Raji (cell line): ENCODE data around the gene NOX5.

Source experiments
- POLR2A ChIP-seq: IDR thresholded peaks from 2 replicates; pipeline ENCODE4 v1.6.1; 2011; ENCODE audit warnings: low read depth, low read length, control low read depth; ENCODE audit not compliant: insufficient read depth

The NOX5 gene

GRCh38 chr15:69060041-69060481 is 45.6 kb downstream of the NOX5 start:
- TF ChIP-seq POLR2A, result no peak

GRCh38 chr15:69060744-69061143 is 46.2 kb downstream of the NOX5 start:
- TF ChIP-seq POLR2A, result no peak

- no peak for TF ChIP-seq POLR2A
Observed at GRCh38 chr15:69061414-69061842, 46.9 kb downstream of the NOX5 start.

- TF ChIP-seq POLR2A, result no peak
Observed at GRCh38 chr15:69064649-69065048, 50.2 kb downstream of the NOX5 start.

GRCh38 chr15:69066007-69066995 is 51.8 kb downstream of the NOX5 start:
- TF ChIP-seq POLR2A, result no peak

- no peak for TF ChIP-seq POLR2A
Observed at GRCh38 chr15:69067296-69067695, 52.8 kb downstream of the NOX5 start.

- TF ChIP-seq POLR2A, result no peak
Observed at GRCh38 chr15:69068157-69068556, 53.7 kb downstream of the NOX5 start.

- no peak for TF ChIP-seq POLR2A
Observed at GRCh38 chr15:69069996-69070395, 55.5 kb downstream of the NOX5 start.

GRCh38 chr15:69070396-69070795 is 55.9 kb downstream of the NOX5 start:
- no peak for TF ChIP-seq POLR2A

GRCh38 chr15:69071260-69071659 is 56.8 kb downstream of the NOX5 start:
- TF ChIP-seq POLR2A, result no peak

GRCh38 chr15:69072906-69073305 is 58.4 kb downstream of the NOX5 start:
- TF ChIP-seq POLR2A, result no peak

- TF ChIP-seq POLR2A, result no peak
Observed at GRCh38 chr15:69074001-69074842, 59.7 kb downstream of the NOX5 start.

GRCh38 chr15:69074843-69075224 is 60.3 kb downstream of the NOX5 start:
- TF ChIP-seq POLR2A, result no peak

- TF ChIP-seq POLR2A, result no peak
Observed at GRCh38 chr15:69075440-69075839, 60.9 kb downstream of the NOX5 start.

- TF ChIP-seq POLR2A, result no peak
Observed at GRCh38 chr15:69076756-69077155, 62.3 kb downstream of the NOX5 start.

GRCh38 chr15:69078638-69079037 is 64.1 kb downstream of the NOX5 start:
- TF ChIP-seq POLR2A, result no peak
